ENCODE data around the gene RHOT2. TPM values are rescaled to one million over a fixed set of nuclear protein-coding genes. Genes with fewer than 3 reads are reported as not detected.
A peak's percentile ranks its signal among the peaks of the same experiment; 100 is the strongest.

Gene RHOT2
- total RNA-seq, 1 donor from 2014 or later: 172 TPM

DNA sequence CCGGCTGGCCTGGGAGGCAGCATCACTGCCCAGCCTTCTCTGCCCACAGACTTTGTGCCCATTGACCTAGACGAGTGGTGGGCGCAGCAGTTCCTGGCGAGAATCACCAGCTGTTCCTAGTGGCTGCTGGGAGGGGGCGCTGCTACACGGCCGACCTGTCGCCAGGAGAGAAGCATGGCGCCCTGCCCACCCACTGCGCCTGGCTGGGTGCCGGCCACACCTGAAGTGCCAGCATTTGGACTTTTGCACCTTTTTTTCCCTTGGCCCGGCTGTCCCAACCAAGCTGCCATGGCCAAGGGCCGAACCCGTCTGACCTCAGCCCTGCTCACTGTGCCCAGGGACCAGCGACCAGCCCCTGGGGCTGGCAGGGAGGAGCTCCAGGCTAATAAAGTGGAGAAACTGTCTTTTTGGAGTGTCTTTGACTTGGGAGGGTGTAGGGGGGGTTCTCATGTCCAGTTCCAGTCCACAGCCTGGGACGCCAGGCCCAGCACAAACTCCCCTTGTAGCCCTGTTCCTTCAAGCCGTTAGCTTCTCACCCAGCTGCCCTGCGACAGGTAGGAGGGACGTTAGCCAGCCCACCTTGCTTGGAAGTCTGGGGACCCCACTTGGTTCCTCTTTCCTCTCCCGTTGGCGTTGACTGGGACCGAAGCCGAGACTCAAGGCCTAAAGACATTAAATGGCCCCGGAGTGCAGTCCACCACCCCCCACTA lies 19.7 kb upstream of the RHOT2 start:
- H3K4me3 Mint-ChIP-seq: peak overlapping the region; percentile 86
- intact Hi-C loops (cut with micrococcal nuclease): loop anchor here (2.0 kb wide), 2 partner anchors 37 to 59 kb away; partner anchors contain the start of gene JMJD8

DNA sequence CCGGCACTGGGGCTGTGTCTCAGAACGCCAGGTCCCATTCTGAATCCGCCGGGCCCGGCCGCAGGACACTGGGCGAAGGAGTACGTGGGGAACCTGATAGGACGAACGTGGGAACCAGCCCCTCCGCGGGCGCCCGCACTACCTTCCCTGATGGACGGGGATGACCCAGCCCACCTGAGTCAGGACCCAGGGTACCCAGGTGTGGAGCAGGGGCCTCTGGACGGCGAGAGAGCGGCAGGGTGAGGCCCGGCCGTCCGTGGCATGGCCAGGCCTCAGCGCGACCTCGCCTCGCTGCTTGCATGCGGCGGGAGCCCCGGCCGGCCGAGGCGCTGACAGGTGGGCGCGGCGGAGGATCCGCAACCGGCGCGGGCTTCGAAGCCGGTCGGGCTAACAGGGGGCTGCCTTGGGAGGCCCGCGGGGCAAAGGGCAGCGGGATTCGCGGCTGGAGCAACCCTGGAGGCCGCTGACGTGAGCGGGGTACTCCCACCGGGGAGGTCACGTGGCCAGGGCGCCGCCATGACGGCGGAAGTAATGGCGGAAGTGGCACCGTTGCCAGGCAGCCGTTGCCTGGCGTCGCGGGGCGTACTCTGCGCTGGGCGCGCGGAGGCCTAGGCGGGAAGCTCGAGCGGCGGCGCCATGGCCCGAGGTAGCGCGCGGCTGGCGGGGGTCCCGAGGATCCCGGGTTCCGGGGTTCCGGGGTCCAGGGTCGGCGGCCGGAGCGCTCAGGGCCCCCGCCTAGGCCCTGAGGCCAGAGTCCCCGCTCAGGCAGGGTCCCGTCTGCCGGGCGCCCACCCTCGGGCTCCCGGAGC lies 18.9 kb upstream of the RHOT2 start, which contains the start of gene WDR90:
WDR90 (plus strand) TSS at position 585 of the 809 bp plus-strand sequence; CDS start at position 637, 52 bp downstream.
- peak within 1 kb of the TSS; percentile 85 for H3K27ac Mint-ChIP-seq
- peak; percentile 98 for DNase-seq
- intact Hi-C loops (cut with micrococcal nuclease): loop anchor here (1.0 to 2.0 kb wide), 4 partner anchors 8 to 60 kb away; partner anchors contain the start of genes JMJD8 and MCRIP2
- peaks cover 7% of the 10 kb centered on the region for H3K4me1 Mint-ChIP-seq
- H3K9me3 Mint-ChIP-seq: no peaks in the 10 kb centered on the region
- peak within 1 kb of the TSS; percentile 86 for H3K4me3 Mint-ChIP-seq
- H3K27me3 Mint-ChIP-seq: no peaks in the 10 kb centered on the region
- peaks cover 10% of the 10 kb centered on the region for H3K36me3 Mint-ChIP-seq (ENCODE audit: low read depth)

More for the DNA sequence above, 19.7 kb upstream of the RHOT2 start:
- H3K27ac Mint-ChIP-seq: peak overlapping the region; percentile 85
- peaks cover 10% of the 10 kb centered on the region for H3K36me3 Mint-ChIP-seq (ENCODE audit: low read depth)
- peaks cover 10% of the 10 kb centered on the region for H3K4me1 Mint-ChIP-seq
- H3K27me3 Mint-ChIP-seq: no peaks in the 10 kb centered on the region
- H3K9me3 Mint-ChIP-seq: no peaks in the 10 kb centered on the region
- peak; percentile 77 for DNase-seq

DNA sequence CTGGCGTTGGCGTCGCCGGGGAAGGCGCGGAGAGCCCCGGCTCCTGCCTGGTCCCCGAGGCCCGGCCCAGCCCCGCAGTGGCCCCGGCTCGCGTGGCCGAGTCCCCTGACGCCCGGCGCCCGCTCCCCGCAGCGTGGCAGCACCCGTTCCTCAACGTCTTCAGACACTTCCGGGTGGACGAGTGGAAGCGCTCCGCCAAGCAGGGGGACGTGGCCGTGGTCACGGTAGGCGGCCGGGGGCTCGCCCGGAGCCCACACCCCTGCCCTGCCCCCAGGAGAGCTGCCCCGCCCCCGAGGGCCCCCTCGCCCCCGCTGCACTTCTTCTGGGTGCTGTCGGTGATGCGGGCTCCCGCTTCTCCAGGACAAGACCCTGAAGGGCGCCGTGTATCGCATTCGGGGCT lies 18.3 kb upstream of the RHOT2 start:
- Mint-ChIP-seq H3K27me3 (no peaks in the 10 kb centered on the region), H3K36me3 (ENCODE audit: low read depth) (peaks cover 9% of the 10 kb centered on the region), H3K27ac (peak overlapping the region; percentile 11), H3K9me3 (no peaks in the 10 kb centered on the region), H3K4me3 (peak overlapping the region; percentile 79), H3K4me1 (peaks cover 4% of the 10 kb centered on the region)
- intact Hi-C loops (cut with micrococcal nuclease): loop anchor here (1.0 to 2.0 kb wide), 4 partner anchors 8 to 61 kb away; partner anchors contain the start of genes JMJD8 and MCRIP2
- DNase-seq: peak; percentile 77

DNA sequence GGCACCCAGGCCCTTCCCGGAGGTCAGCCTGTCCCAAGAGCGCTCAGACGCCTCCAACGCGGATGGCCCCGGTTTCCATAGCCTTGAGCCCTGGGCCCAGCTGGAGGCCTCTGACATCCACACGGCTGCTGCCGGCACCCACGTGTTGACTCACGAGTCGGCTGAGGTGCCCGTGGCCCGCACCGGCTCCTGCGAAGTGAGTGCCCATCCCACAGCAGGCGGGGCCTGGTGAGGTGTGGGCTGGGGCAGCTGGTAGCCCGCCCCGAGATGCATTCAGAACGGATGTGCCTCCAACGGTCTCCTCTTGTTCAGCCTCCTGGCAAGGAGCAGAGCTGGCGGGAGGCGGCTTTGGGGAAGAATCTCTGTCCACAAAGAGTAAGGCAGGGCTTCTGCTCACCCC lies 16.1 kb upstream of the RHOT2 start:
- no peak for DNase-seq
- Mint-ChIP-seq H3K27ac (no peak overlapping the region), H3K4me1 (peaks cover 1% of the 10 kb centered on the region), H3K36me3 (ENCODE audit: low read depth) (peaks cover 5% of the 10 kb centered on the region), H3K27me3 (no peaks in the 10 kb centered on the region), H3K9me3 (no peaks in the 10 kb centered on the region), H3K4me3 (no peak overlapping the region)
- intact Hi-C loops (cut with micrococcal nuclease): no loop called here

DNA sequence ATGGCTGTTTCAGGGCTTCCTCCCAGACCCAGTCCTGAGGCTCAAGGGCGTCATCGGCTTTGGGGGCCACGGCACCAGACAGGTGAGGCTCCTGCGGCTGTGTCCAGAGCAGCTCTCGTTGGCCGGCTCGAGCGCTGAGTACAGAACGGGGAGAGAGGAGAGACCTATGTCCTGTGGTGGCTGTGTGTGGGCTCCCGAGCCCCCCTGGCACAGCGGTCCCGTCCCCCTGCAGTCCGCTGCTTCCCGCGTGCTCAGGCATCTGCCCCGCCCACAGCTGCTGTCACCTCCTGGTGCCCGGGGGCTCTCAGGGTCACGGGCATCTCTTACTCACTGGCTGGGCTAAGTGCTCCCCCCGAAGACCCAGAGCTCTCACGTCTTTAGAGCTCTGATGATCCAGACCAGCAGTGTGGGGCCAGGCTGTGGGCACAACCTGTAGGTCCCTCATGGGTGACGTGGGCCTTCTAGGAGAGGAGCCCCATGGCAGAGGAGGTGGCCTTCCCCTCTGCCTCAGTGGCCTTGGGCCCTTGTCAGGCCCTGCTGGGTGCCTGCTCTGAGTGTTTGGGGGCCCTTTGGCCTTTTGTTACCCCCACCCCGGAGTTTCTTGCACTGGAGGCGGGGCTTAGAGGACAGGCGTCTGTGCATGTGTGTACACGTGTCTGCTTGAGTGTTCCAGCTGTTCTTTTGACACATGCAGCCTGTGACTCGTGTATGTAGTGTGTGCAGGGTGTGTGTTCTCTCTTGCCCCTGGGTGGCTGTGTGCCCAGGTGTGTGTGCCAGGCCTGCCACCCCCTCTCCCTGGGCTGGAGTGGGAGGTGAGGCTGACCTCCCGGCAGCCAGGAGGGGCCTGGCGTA lies 15.3 kb upstream of the RHOT2 start:
- intact Hi-C loops (cut with micrococcal nuclease): no loop called here
- Mint-ChIP-seq H3K27me3 (no peaks in the 10 kb centered on the region), H3K27ac (no peak overlapping the region), H3K9me3 (no peaks in the 10 kb centered on the region), H3K4me1 (no peaks in the 10 kb centered on the region), H3K36me3 (ENCODE audit: low read depth) (peaks cover 2% of the 10 kb centered on the region), H3K4me3 (no peak overlapping the region)
- DNase-seq: no peak

DNA sequence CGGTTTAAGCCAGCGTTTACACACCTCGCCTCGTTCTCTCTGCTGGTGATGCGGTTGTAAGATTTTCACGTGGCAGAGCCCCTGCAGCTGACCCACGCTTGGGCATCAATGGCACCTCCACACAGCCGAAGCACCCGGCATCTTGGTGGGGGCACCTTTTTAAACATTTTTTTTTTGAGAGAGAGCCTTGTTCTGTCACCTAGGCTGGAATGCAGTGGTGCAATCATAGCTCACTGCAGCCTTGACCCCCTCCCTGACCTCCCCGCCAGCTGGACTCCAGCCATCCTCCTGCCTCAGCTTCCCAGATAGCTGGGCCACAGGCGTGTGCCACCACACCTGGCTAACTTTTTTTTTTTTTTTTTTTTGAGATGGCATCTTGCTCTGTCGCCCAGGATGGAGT lies 13.9 kb upstream of the RHOT2 start:
- Mint-ChIP-seq H3K9me3 (no peaks in the 10 kb centered on the region), H3K4me1 (no peaks in the 10 kb centered on the region), H3K27me3 (no peaks in the 10 kb centered on the region), H3K4me3 (no peak overlapping the region), H3K36me3 (ENCODE audit: low read depth) (no peaks in the 10 kb centered on the region), H3K27ac (no peak overlapping the region)
- no peak for DNase-seq
- intact Hi-C loops (cut with micrococcal nuclease): no loop called here

DNA sequence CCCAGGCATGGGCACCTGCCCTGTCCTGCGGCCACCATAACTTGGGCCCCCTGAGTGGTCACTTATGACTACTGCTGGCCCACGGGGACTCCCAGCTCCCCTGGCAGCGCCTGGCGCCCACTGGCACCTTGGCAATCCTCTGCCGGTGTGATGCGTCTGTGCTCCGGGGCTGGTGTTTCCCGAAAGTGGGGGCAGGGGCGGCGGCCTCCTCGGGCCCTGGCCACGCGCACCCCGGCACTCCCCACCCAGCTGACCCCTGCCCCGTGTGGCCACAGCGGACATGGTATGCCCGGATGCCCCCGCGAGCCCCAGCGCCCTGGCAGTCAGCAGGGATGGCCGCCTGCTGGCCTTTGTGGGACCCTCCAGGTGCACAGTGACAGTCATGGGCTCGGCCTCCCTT lies 10.4 kb upstream of the RHOT2 start:
- intact Hi-C loops (cut with micrococcal nuclease): no loop called here
- DNase-seq: no peak
- H3K27me3 Mint-ChIP-seq: no peaks in the 10 kb centered on the region

DNA sequence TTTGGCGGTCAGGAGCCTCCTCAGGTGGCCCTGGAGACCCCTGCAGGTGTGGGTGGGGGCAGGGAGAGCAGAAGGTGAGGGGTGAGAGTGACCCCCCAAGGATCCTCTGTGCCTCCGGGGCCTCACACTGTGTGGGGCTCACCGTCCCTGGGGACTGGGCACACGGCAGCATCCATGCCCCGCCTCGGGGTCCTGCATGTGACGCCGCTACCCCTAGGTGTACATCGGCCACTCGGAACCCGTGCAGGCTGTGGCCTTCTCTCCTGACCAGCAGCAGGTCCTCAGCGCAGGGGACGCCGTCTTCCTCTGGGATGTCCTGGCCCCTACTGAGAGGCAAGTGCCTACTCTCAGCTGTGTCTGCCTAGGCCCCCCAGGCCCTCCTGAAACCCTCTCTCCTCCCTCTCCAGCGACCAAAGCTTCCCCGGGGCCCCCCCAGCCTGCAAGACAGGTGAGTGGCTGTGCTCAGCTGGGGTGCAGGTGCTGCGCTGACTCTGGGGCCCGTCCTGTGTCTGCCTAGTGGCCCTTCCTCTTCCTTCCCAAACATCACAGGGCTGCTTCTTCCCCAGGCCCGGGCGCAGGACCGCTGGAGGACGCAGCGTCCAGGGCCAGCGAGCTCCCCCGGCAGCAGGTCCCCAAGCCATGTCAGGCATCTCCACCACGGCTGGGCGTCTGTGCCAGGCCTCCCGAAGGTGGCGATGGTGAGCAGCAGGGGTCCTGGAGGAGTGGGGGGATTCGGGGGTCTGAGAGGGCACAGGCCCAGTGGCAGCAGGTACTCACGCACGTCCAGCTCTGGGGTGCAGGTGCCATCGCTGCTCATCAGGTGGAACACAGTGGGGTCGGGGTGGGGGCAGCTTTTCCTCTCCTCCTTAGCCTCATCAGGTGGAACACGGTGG lies 9.0 kb upstream of the RHOT2 start:
- Mint-ChIP-seq H3K27me3 (no peaks in the 10 kb centered on the region), H3K36me3 (ENCODE audit: low read depth) (peaks cover 2% of the 10 kb centered on the region), H3K4me3 (no peak overlapping the region), H3K4me1 (peaks cover 4% of the 10 kb centered on the region), H3K9me3 (no peaks in the 10 kb centered on the region), H3K27ac (no peak overlapping the region)
- DNase-seq: no peak
- intact Hi-C loops (cut with micrococcal nuclease): no loop called here

More for the DNA sequence above, 10.4 kb upstream of the RHOT2 start:
- Mint-ChIP-seq H3K36me3 (ENCODE audit: low read depth) (no peaks in the 10 kb centered on the region), H3K4me1 (peaks cover 4% of the 10 kb centered on the region), H3K27ac (no peak overlapping the region), H3K4me3 (no peak overlapping the region), H3K9me3 (no peaks in the 10 kb centered on the region)

DNA sequence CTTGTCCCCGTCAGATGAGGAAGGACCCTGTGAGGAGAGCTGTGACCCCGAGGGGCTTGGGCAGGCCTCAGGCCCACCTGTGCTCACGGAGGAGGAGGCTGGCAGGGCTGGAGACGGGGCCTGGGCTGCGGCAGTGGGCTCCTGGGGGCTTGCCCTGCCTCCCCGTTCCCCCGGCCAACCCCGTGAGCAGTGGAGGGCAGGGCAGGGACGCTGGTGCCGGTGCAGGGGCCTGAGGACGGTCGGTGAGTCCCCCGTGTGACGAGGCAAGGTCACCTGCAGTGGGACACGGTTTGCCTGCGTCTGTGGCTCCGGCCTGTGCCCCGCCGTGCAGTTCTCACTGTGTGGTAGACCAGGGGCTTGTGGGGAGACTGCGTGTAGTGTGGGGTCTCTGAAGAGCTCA lies 8.3 kb upstream of the RHOT2 start:
- Mint-ChIP-seq H3K27me3 (no peaks in the 10 kb centered on the region), H3K4me3 (no peak overlapping the region), H3K4me1 (peaks cover 4% of the 10 kb centered on the region), H3K36me3 (ENCODE audit: low read depth) (peaks cover 2% of the 10 kb centered on the region), H3K9me3 (no peaks in the 10 kb centered on the region), H3K27ac (no peak overlapping the region)
- intact Hi-C loops (cut with micrococcal nuclease): loop anchor here (10.0 kb wide), 1 partner anchor 95 kb away; the partner anchor contains the start of genes NHLRC4, PIGQ and PRR35
- DNase-seq: no peak

DNA sequence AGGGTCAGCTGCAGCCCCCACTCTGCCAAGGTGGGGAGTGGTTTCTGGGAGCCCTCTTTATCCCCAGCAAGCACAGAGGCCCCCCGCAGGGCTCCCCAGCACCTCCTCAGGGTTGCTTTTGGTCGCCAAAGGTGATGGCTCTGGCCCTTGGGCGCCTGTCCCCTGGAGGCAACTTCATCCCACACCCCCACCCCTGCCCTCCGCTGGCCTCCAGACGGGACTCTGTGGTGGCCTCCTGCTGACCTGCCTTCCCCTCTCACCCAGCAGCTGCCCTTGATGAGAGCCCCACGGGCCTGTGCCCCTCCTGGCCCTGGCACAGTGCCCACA lies 7.8 kb upstream of the RHOT2 start:
- DNase-seq: no peak
- Mint-ChIP-seq H3K4me1 (peaks cover 4% of the 10 kb centered on the region), H3K27me3 (no peaks in the 10 kb centered on the region), H3K36me3 (ENCODE audit: low read depth) (peaks cover 2% of the 10 kb centered on the region), H3K9me3 (no peaks in the 10 kb centered on the region), H3K4me3 (no peak overlapping the region), H3K27ac (no peak overlapping the region)
- intact Hi-C loops (cut with micrococcal nuclease): loop anchor here (10.0 kb wide), 1 partner anchor 95 kb away; the partner anchor contains the start of genes NHLRC4, PIGQ and PRR35

DNA sequence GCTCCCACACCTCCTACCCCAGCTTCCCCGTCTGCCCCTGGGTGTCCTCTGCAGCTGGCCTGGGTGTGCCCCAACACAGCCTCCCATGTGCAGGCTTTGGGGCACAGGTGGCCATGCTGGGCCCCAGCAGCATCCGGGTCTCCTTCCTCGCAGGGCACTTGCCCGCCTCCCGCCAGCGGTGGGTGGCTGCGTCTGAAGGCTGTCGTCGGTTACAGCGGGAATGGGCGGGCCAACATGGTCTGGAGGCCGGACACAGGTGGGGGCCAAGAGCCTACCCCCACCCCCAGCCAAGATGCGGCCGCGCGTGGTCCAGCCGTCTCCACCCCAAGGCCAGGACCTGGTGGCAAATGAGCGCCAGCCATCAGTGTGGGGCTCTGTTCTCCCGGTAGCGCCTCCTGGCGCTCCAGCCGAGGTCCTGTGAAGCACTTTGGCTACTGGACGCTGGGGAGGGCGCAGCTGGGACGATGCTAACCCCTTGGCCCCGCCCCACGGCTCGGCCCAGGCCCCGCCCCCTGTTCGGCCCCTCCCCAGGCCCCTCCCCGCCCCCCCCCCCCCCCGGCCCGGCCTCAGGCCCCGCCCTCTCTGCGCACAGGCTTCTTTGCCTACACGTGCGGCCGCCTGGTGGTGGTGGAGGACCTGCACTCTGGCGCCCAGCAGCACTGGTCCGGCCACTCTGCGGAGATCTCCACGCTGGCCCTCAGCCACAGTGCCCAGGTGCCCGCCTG lies 7.3 kb upstream of the RHOT2 start:
- Mint-ChIP-seq H3K27me3 (no peaks in the 10 kb centered on the region), H3K27ac (peak overlapping the region; percentile 53), H3K4me3 (peak overlapping the region; percentile 49), H3K9me3 (no peaks in the 10 kb centered on the region), H3K36me3 (ENCODE audit: low read depth) (peaks cover 2% of the 10 kb centered on the region), H3K4me1 (peaks cover 4% of the 10 kb centered on the region)
- intact Hi-C loops (cut with micrococcal nuclease): loop anchor here (10.0 kb wide), 1 partner anchor 96 kb away; the partner anchor contains the start of genes NHLRC4, PIGQ and PRR35
- peak; percentile 90 for DNase-seq

DNA sequence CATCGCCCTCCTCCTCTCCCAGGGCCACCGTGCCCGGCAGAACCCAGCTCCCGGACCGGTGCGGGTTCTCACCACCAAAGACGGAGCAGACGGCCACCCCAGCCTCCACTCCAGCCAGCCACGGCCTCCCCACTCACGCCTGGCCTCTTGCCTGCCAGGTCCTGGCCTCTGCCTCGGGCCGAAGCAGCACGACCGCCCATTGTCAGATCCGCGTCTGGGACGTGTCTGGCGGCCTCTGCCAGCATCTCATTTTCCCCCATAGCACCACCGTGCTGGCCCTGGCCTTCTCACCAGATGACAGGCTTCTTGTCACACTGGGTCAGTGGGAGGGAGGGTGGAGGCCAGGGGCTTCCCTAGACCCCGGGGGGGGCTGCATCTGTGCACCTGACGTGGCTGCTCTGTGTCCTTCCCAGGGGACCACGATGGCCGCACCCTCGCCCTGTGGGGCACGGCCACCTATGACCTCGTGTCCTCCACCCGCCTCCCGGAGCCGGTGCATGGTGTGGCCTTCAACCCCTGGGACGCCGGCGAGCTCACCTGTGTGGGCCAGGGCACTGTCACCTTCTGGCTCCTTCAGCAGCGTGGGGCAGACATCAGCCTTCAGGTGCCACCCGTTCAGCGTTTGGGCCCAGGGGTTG lies 6.6 kb upstream of the RHOT2 start:
- intact Hi-C loops (cut with micrococcal nuclease): loop anchor here (10.0 kb wide), 1 partner anchor 97 kb away; the partner anchor contains the start of genes NHLRC4, PIGQ and PRR35
- peak overlapping the region; percentile 49 for H3K4me3 Mint-ChIP-seq

More for the DNA sequence above, 6.6 kb upstream of the RHOT2 start:
- no peaks in the 10 kb centered on the region for H3K27me3 Mint-ChIP-seq
- peak overlapping the region; percentile 53 for H3K27ac Mint-ChIP-seq
- H3K36me3 Mint-ChIP-seq (ENCODE audit: low read depth): peaks cover 2% of the 10 kb centered on the region
- peaks cover 4% of the 10 kb centered on the region for H3K4me1 Mint-ChIP-seq
- no peaks in the 10 kb centered on the region for H3K9me3 Mint-ChIP-seq
- DNase-seq: no peak
